NT2/D1 (cell line): ENCODE measurements around the gene FAM110A.

Experiments
- DNase-seq: peaks from one replicate; pipeline ENCODE4 v3.0.0-alpha.2; 2011; ENCODE audit warnings: low read depth, low spot score
- H3K27me3 ChIP-seq: 2 replicates; pipeline ENCODE4 v1.6.0; 2011; ENCODE audit warnings: mild to moderate bottlenecking; ENCODE audit not compliant: insufficient read length, insufficient read depth
- H3K36me3 ChIP-seq: 2 replicates; pipeline ENCODE4 v1.6.1; 2011; ENCODE audit warnings: mild to moderate bottlenecking, low read length, mixed read lengths; ENCODE audit not compliant: insufficient read depth, insufficient read length
- H3K4me1 ChIP-seq: 2 replicates; pipeline ENCODE4 v1.5.1; 2011; ENCODE audit not compliant: insufficient read depth, insufficient read length
- H3K4me3 ChIP-seq: 2 replicates; pipeline ENCODE4 v1.5.1; 2011; ENCODE audit warnings: low read depth; ENCODE audit not compliant: insufficient read length
- H3K9ac ChIP-seq: 2 replicates; pipeline ENCODE4 v1.6.0; 2011; ENCODE audit warnings: low read depth; ENCODE audit not compliant: insufficient read length
- H3K9me3 ChIP-seq: 2 replicates; pipeline ENCODE4 v1.5.1; 2011; ENCODE audit warnings: mild to moderate bottlenecking, low read length; ENCODE audit not compliant: insufficient read depth
- SUZ12 ChIP-seq: IDR thresholded peaks from 2 replicates; pipeline ENCODE4 v1.6.1; 2011; ENCODE audit not compliant: insufficient read length, insufficient read depth; ENCODE audit errors: extremely low read depth
- YY1 ChIP-seq: IDR thresholded peaks from 2 replicates; pipeline ENCODE4 v1.6.1; 2011; ENCODE audit not compliant: insufficient read length, insufficient read depth
- ZNF274 ChIP-seq: IDR thresholded peaks from 2 replicates; pipeline ENCODE4 v1.6.1; 2011; ENCODE audit warnings: mild to moderate bottlenecking, low read depth, low read length

The FAM110A gene

DNA sequence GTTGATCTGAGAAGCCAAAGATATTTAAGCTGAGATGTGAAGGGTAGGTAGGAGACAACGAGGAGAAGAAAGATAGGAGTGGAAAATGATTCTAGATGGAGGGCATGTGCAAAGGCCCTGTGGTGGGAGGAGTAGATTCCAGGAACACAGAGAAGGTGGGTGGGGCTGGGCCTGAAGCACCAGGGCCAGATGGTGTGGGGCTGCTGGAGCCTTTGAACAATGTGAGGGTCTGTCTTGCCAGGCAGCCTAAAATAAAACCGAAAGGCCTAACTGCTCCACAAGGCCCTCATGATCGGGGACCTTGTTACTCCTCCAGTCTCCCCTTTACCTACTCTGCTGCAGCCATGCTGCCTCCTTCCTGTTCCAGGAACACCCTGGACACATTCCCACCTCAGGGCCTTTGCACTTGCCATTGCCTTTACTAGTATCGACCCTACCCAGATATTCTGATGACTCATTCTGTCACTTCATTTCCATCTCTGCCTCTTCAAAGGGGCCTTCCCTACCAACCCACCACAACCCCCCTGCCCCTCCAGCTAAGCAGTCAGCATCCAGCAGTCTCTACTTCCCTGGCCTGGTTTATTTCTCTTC lies 20.0 kb downstream of the FAM110A start:
- DNase-seq: no peak
- no peaks in the 10 kb centered on the region for H3K27me3 ChIP-seq
- H3K4me3 ChIP-seq: no peak overlapping the region
- H3K9ac ChIP-seq: no peak overlapping the region
- peaks cover 2% of the 10 kb centered on the region for H3K4me1 ChIP-seq
- TF ChIP-seq YY1: no peak
- TF ChIP-seq SUZ12: no peak
- no peak for TF ChIP-seq ZNF274
- no peaks in the 10 kb centered on the region for H3K36me3 ChIP-seq
- H3K9me3 ChIP-seq: no peaks in the 10 kb centered on the region

DNA sequence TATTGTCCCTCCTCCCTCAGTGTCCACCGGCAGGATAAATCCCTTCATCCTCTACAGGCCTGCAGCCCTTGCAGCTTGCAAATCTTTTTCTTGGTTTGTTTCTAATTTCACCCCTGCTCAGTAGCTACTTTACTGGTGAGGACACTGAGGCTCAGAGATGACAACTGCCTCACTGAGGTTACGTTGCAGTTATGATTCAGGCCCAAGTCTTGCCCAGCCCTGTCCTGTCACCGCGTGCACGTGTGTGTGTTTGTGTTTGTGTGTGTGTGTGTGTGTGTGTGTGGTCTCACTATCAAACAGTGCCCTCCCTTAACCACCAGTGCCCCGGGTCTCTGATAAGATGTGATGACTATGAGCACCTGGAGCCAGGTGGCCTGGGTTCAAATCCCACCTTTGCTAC lies 21.1 kb downstream of the FAM110A start:
- no peak overlapping the region for H3K4me3 ChIP-seq
- no peaks in the 10 kb centered on the region for H3K9me3 ChIP-seq
- no peak for DNase-seq
- no peaks in the 10 kb centered on the region for H3K27me3 ChIP-seq
- H3K9ac ChIP-seq: no peak overlapping the region
- TF ChIP-seq YY1 (no peak), SUZ12 (no peak), ZNF274 (no peak)
- H3K4me1 ChIP-seq: peaks cover 2% of the 10 kb centered on the region
- H3K36me3 ChIP-seq: no peaks in the 10 kb centered on the region

- Histone ChIP-seq H3K4me1 (peaks cover 9% of the 10 kb centered on the region), H3K36me3 (no peaks in the 10 kb centered on the region), H3K4me3 (no peak overlapping the region), H3K9me3 (no peaks in the 10 kb centered on the region), H3K9ac (no peak overlapping the region), H3K27me3 (no peaks in the 10 kb centered on the region)
- no peak for DNase-seq
- no peak for TF ChIP-seq YY1
- TF ChIP-seq SUZ12: no peak
- TF ChIP-seq ZNF274: no peak
Measured at GRCh38 chr20:855466-856360, 22.2 kb downstream of the FAM110A start.

DNA sequence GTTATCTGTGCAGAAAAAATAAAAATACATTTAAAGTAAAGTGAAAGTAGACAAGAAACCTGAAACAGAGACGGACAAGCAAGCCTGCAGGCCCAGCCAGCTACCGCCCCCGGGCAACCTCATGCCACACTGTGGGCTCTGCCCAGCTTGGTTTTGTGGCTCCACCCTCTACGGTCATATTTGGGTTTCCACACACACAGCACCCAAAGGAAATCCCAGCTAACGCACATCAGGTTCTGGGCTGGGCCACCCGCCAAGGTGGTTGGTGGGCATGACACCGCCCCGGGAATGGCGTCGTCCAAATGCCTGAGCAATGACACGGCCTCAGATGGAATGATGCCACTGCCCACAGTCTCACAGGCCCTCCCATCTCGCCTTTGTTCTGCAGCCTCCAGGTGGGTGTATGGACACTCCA lies 22.9 kb downstream of the FAM110A start:
- no peak overlapping the region for H3K4me3 ChIP-seq

GRCh38 chr20:858011-858410 lies 24.5 kb downstream of the FAM110A start:
- Histone ChIP-seq H3K27me3 (no peaks in the 10 kb centered on the region), H3K4me1 (peaks cover 9% of the 10 kb centered on the region), H3K36me3 (no peaks in the 10 kb centered on the region), H3K4me3 (no peak overlapping the region), H3K9me3 (no peaks in the 10 kb centered on the region), H3K9ac (no peak overlapping the region)
- TF ChIP-seq SUZ12 (no peak), YY1 (no peak), ZNF274 (no peak)
- no peak for DNase-seq

More for the DNA sequence above, 22.9 kb downstream of the FAM110A start:
- no peaks in the 10 kb centered on the region for H3K9me3 ChIP-seq
- H3K9ac ChIP-seq: no peak overlapping the region
- H3K4me1 ChIP-seq: peaks cover 9% of the 10 kb centered on the region
- no peaks in the 10 kb centered on the region for H3K36me3 ChIP-seq
- no peaks in the 10 kb centered on the region for H3K27me3 ChIP-seq
- TF ChIP-seq SUZ12 (no peak), YY1 (no peak), ZNF274 (no peak)
- DNase-seq: no peak

GRCh38 chr20:859751-860231 lies 26.3 kb downstream of the FAM110A start:
- no peak for TF ChIP-seq YY1
- no peak for TF ChIP-seq ZNF274
- no peak for TF ChIP-seq SUZ12
- DNase-seq: no peak
- H3K9ac ChIP-seq: no peak overlapping the region
- H3K9me3 ChIP-seq: no peaks in the 10 kb centered on the region
- no peak overlapping the region for H3K4me3 ChIP-seq
- H3K27me3 ChIP-seq: no peaks in the 10 kb centered on the region
- peaks cover 7% of the 10 kb centered on the region for H3K4me1 ChIP-seq
- no peaks in the 10 kb centered on the region for H3K36me3 ChIP-seq

DNA sequence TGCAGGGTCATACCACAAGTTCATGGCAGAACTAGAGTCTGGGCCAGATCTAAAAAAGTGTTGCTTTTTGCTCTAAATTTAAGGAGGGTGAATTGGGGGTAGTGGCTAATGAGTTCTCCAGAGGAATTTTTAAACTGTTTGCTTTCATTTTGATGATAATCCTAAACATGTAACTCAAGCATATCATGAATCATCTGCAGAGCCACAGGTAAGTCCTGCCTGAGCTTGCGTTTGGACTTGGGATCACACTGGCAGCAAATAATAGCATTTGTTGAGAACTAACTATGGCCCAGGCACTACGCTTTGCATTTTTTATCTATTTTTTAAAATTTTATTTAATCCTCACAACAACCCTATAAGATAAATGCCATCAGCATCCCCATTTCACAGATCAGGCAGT lies 27.4 kb downstream of the FAM110A start:
- Histone ChIP-seq H3K4me3 (no peak overlapping the region), H3K9me3 (no peaks in the 10 kb centered on the region), H3K4me1 (peaks cover 7% of the 10 kb centered on the region), H3K36me3 (no peaks in the 10 kb centered on the region), H3K9ac (no peak overlapping the region), H3K27me3 (no peaks in the 10 kb centered on the region)
- TF ChIP-seq ZNF274 (no peak), SUZ12 (no peak), YY1 (no peak)
- no peak for DNase-seq
